GM19193 (cell line): ENCODE data around the gene AGBL1.

Experiments used
- POLR2A ChIP-seq: IDR thresholded peaks from 4 replicates; pipeline ENCODE4 v1.6.1; 2011; ENCODE audit not compliant: insufficient read depth, insufficient read length; ENCODE audit errors: extremely low read depth

Gene AGBL1

DNA sequence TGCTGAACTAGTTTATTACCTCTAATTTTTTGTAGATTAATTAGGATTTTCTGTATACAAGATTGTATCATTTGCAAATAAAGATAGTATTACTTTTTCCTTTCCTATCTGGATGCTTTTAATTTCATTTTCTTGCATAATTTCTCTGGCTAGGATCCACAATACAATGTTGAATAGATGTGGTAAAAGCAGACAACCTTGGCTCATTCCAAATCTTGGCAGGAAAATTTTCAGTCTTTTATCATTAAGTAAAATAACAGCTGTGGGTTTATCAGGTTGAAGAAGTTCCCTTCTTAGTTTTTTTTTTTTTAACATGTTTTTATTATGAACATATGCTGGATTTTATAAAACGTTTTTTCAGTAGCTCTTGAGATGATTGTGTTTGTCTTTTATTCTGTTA, 422.6 kb downstream of the AGBL1 start:
- no peak for TF ChIP-seq POLR2A

DNA sequence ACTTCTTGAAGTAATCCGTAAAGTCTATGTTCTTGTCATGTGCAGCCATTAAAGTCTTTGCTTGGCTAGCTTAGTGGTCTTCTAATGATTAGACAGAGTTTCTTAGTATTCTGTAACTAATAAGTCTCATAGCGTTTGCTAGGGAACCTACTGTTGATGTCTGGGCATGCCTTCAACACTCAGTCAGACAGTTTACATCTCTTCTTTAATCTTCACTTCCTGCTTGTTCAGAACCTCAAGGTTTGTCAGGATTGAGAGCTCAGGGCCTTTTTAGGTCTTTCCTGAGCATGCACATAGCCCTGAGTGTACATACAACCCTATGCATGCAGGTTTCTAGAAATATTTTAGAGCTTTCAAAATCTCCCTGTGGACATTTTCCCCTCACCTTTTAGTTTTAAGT, 426.3 kb downstream of the AGBL1 start:
- no peak for TF ChIP-seq POLR2A

DNA sequence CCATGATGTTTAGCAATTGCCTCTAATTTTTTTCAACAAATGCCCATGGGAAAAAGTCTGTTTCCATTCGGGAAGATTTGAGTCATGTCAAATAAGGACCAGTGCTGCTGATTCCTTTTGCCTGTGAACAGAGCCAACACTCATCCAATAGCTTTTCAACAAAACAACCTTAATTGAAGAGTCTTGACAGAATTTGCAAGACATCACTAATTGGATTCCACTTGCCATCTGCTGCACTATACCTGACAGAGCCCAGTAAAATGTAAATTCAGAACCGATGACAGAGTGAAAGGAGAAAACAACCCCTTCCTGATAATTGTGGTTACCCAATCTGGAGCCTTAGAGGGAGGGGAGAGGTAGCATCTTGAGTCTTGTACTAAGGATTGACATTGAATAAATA, 426.7 kb downstream of the AGBL1 start:
- TF ChIP-seq POLR2A: no peak

DNA sequence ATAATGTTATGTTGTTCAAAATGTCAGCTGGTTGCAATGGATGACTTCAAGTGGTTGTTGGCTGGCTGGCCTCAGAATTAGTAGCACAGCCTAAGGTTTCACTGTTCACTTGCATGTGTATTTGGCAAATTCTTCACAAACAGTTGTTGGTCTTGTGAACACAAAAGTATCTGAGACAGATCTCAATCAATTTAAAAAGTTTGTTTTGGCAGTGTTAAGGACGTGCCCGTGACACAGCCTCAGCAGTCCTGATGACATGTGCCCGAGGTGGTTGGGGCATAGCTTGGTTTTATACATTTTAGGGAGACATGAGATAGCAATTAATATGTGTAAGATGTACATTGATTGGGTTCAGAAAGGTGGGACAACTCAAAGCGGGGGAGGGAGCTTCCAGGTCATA, 436.0 kb downstream of the AGBL1 start:
- TF ChIP-seq POLR2A: no peak

DNA sequence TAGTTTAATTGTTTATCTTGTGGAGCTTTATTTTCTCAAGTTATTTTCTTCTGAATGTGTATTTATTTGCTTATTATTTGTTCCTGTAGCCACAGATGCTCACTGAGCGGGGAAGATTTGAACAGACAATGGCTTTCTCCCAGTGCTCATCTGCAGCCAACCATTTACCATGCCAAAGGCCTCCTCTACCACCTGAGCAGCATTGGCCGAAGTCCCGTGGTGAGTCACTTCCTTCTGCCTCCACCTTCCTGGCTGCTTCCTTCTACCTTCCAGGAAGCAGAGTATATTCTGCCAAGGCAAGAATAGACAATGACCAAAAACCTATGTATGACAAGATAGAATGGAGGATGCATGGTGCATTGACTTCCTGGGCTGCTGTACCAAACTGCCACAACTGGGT, 443.1 kb downstream of the AGBL1 start:
- TF ChIP-seq POLR2A: no peak

DNA sequence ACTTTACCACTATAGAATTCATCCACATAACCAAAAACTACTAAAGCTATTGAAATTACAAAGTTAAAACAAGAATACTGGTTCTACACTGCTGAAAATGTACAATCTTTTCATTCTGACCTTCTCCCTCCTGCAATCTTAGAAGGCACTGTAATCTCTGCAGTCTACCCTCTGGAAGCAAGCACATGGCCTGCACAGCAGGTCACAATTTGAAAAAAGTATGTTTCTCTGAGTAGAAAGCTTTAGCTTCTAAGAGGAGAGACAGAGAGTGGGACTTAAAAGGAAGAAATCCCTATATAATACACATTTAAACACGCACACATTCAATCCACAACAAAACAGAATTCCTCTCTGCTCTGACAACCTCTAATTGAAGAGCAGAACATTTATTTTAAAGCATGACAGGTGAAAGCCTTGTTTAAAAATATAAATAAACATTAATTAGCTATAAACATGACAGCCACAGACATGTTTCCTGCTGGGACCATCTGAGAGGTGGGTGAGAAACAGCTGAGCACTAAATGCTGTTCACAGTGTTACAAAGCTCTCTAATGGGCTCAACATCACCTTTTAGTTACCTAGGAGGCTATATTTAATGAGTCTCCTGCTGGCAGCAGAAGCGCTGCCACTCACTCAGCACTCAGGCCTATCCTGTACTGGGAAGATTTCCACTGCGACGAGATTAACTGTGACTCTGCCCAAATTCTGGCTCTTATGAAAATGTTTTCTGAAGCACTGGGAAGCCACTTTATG, 447.4 kb downstream of the AGBL1 start:
- no peak for TF ChIP-seq POLR2A

DNA sequence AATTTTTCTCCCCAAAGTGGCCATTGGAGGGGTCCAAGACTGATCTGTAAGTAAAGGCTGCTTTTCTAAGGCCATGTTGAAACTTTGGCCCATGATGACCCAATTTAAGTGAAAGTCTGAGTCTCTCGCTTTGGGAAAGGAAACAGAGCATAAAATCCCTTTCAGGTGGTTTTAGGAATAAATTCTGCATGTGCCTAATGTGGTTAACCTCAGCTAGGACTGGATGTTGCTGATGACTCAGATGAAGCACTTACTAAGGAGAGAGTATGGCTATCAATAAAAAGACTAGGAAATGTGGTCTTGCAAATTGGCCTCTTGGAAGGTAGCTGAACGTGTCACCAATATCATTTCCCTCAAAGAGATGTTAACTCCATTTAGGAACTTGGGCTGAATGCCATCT, 458.5 kb downstream of the AGBL1 start:
- no peak for TF ChIP-seq POLR2A

DNA sequence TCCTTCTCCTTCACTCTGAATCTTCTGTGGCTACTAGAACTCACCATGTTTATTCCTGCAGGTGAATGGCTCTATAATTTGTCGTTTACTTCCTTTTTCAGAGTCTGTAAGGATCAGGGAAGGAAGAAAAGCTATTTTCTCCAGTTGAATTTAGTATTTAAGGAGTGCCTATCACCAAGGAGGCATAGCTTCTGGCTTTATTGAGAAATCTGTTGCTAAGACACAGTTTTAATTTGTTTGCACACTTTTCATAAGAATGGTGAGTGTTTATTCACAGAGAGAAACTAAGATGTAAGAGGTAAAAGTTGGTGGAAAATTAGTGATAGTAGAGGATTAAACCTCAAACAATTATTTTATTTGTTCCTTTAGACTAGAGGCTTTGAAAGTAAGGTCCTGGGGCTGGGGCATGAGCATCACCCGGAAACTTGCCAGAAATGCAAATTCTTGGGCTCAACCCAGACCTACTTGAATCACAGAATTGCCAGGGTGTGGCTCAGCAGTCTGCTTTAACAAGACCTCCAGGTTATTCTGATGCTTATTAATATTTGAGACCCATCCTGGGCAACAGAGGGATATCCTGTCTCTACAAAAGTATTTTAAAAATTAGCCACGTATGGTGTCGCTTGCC, 461.3 kb downstream of the AGBL1 start:
- TF ChIP-seq POLR2A: no peak

DNA sequence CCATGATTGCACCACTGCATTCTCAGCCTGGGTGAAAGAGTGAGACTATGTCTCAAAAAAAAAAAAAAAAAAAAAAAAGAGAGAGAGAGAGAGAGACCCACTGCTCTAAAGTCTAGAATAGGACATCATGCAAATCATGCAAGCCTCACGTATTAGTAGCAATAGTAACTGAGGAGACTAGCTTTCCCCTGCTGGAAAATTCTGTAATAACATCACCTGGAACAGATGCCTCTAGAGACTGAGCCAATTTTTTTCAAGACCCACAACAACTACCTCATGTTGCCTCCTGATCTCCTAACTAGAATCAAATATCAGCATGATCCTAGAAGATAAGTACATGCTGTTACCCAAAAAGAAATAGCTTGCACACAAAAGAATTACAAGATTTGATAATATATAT, 461.9 kb downstream of the AGBL1 start:
- no peak for TF ChIP-seq POLR2A

DNA sequence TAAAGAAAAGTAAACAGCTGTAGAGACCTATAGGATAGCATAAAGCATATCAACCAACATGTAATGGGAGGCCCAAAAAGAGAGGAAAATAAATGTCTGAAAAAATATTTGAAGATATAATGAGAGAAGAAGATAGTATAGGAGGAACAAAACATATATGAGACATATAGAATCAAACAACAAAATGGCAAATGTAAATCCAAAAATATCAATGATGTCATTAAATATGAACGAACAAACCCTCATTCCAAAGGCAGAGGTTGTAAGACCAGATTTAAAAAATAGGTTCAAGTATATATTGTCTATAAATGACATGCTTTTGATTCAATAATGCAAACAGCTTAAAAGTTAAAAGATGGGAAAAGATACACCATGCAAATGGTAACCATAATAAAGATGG, 470.4 kb downstream of the AGBL1 start:
- no peak for TF ChIP-seq POLR2A

DNA sequence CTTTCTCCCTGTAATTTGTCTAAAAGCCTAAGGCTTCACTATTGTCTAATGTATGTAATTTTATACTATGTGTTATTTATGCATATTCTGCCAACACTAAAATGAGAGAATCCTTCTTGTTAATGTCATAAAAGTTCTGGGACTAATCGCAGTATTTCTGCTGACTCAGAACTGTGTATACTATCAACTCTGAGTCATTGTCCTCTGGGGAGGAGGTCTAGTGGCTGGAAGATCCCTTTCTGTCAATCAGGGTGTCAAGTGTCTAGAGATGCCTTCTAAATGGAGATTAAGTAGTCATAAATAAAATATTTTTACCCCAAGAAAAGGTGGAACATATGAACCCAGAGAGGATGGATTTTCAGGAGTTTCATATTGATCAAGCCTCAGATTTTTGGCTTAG, 473.4 kb downstream of the AGBL1 start:
- no peak for TF ChIP-seq POLR2A

DNA sequence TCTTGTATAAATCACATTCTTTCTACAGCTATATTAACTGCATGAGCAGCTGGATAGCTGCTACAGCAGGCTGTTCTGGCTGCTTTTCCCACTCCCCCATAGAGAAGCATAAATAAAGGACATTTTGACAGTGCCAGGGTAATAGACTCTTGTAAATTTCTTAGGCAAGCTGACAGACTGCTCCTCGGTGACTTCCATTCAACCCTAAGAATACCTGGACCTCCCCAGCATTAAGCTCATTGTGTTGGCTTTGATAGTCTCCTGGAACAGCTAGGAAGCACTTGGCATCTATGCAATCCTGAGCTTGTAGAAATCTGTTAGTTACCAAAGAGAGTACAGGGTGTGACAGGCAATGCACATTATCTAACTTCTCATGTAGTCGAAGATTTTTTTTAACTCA, 475.4 kb downstream of the AGBL1 start:
- TF ChIP-seq POLR2A: no peak

DNA sequence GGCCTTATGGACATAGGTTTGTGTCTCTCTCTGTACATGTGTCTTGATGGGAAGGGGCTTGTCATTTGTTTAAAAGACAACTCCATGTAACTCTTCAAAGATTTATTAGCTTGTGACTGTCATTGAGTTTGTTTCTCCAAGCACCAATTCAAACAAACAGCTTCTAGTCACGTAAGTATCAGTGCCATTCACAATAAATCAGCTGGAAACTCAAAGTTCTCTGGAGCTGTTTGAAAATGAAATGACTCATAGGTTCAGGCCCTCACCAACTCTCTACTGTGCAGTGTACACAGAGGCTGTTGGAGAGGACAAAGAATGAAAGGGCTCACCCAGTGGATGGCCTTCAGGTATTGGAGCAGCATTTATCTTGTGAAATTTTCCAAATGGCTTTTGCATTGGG, 476.3 kb downstream of the AGBL1 start:
- TF ChIP-seq POLR2A: no peak

DNA sequence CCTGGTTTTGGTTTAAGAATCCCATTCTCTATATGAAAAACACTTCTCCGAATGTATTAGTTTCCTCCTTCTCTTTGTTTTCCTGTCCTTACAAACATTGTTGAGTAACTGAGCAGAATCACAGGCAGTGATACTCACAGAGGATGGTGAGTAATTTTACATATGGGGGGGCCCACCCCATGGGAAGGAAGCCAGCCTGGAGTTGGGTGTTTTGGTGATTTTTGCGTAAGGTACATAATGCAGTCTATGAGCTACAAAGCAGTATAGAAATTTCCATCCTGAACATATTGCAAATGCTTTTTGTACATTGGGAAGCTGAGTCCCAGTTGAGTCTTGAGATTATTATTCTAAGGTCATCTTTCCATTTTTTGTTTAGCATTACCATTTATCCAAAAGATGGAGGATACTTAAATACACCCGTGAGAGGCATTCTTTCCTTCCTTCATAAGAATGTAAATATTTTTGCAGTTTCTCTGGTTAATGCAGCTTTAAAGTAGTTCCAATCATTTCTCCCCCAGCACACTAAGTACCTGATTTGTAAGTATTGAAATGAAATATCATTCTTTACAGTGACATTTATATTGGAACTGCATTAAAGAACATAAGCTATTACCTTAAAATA, 476.8 kb downstream of the AGBL1 start:
- no peak for TF ChIP-seq POLR2A

DNA sequence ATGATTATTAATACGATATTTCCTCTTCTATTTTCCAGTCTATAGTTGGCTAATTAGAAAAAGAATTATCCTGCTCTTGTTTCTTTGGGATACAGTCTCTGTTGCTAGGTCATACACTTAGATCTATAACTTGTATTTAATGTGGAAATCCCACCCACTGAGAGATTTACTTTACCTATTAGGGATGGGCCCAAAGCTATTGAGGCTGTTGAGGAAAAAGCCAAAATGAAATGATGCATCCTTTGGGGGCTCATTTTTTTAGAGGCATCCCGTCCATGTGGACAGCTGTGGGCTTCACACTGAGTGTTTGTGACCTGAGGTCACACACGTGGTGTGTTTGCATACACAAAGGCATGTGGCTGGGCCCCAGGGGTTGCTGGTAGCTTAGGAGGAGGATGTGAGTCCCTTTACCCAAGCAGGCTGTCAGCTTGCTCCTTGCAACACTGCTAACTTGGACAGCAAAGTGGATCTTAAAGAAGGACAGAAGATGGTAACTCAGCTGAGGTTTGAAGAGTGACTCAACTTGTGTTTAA, 477.4 kb downstream of the AGBL1 start:
- no peak for TF ChIP-seq POLR2A

DNA sequence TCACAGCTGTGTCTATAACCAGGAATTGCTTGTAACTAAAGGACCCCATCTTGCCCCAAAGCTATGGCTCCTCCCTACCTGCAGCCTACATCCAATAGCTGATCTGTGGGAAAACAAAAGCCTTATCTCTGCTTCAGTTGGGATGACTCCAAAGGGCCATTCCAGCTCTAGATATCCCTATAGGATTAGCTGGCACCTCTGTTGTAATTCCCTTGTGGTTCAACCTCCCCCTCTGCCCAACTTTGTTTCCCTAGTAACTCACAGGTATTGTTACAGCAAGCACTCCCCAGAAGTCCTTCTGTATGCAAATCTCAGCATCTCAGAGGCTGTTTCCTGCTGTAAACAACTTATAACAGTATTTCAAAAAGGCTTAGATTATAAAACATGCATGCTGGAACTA, 478.6 kb downstream of the AGBL1 start:
- TF ChIP-seq POLR2A: no peak
